ENCODE results near the gene PLCL1. TPM values are rescaled to one million over a fixed set of nuclear protein-coding genes. Genes with fewer than 3 reads are reported as not detected.

PLCL1 gene
- total and polyA plus RNA-seq, 10 of the 15 experiments (the other 5 are each of a cell fraction or from before 2014, with no cell fraction given) = 0.03 to 1.5 (median 0.22) TPM

- RAD21 ChIA-PET (ENCODE audit: unreplicated experiment) = no interaction called here
- POLR2A ChIA-PET = interaction anchor here (0.8 kb wide), 1 partner anchor 9 kb away, joined by 3 read pairs; no protein-coding TSS in a partner anchor
- CTCF ChIA-PET = interaction anchor here (1.3 kb wide), 1 partner anchor 140 kb away, joined by 3 read pairs; no protein-coding TSS in a partner anchor
- TF ChIP-seq TCF7 (IDR thresholded peaks at IDR 0.05; ENCODE audit: borderline replicate concordance) (no peak), ZNF622 (IDR thresholded peaks at IDR 0.05) (no peak), MXI1 (IDR thresholded peaks at IDR 0.05; ENCODE audit: low read depth, low read length) (no peak), ZNF384 (IDR thresholded peaks at IDR 0.05; ENCODE audit: borderline replicate concordance, low read depth, low read length) (no peak), FOS (IDR thresholded peaks at IDR 0.05; ENCODE audit: borderline replicate concordance, extremely low read depth, insufficient read length) (no peak), SREBF1 (IDR thresholded peaks at IDR 0.05; ENCODE audit: low read length) (no peak), TARDBP (IDR thresholded peaks at IDR 0.05; ENCODE audit: borderline replicate concordance) (no peak), ZBTB4 (CRISPR knock-in tag; IDR thresholded peaks at IDR 0.05) (no peak), PKNOX1 (IDR thresholded peaks at IDR 0.05) (no peak), KDM1A (IDR thresholded peaks at IDR 0.05; ENCODE audit: borderline replicate concordance) (no peak)
- TF ChIP-seq, protein P1, sequence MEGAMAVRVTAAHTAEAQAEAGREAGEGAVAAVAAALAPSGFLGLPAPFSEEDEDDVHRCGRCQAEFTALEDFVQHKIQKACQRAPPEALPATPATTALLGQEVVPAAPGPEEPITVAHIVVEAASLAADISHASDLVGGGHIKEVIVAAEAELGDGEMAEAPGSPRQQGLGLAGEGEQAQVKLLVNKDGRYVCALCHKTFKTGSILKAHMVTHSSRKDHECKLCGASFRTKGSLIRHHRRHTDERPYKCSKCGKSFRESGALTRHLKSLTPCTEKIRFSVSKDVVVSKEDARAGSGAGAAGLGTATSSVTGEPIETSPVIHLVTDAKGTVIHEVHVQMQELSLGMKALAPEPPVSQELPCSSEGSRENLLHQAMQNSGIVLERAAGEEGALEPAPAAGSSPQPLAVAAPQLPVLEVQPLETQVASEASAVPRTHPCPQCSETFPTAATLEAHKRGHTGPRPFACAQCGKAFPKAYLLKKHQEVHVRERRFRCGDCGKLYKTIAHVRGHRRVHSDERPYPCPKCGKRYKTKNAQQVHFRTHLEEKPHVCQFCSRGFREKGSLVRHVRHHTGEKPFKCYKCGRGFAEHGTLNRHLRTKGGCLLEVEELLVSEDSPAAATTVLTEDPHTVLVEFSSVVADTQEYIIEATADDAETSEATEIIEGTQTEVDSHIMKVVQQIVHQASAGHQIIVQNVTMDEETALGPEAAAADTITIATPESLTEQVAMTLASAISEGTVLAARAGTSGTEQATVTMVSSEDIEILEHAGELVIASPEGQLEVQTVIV (IDR thresholded peaks at IDR 0.05; ENCODE audit: borderline replicate concordance, partially characterized antibody) = no peak
- TF ChIP-seq, protein P2, sequence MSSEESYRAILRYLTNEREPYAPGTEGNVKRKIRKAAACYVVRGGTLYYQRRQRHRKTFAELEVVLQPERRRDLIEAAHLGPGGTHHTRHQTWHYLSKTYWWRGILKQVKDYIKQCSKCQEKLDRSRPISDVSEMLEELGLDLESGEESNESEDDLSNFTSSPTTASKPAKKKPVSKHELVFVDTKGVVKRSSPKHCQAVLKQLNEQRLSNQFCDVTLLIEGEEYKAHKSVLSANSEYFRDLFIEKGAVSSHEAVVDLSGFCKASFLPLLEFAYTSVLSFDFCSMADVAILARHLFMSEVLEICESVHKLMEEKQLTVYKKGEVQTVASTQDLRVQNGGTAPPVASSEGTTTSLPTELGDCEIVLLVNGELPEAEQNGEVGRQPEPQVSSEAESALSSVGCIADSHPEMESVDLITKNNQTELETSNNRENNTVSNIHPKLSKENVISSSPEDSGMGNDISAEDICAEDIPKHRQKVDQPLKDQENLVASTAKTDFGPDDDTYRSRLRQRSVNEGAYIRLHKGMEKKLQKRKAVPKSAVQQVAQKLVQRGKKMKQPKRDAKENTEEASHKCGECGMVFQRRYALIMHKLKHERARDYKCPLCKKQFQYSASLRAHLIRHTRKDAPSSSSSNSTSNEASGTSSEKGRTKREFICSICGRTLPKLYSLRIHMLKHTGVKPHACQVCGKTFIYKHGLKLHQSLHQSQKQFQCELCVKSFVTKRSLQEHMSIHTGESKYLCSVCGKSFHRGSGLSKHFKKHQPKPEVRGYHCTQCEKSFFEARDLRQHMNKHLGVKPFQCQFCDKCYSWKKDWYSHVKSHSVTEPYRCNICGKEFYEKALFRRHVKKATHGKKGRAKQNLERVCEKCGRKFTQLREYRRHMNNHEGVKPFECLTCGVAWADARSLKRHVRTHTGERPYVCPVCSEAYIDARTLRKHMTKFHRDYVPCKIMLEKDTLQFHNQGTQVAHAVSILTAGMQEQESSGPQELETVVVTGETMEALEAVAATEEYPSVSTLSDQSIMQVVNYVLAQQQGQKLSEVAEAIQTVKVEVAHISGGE (CRISPR knock-in tag; IDR thresholded peaks at IDR 0.05) = no peak
These were observed 148.3 kb downstream of the PLCL1 start for GRCh38 chr2:197952540-197953202.

More at GRCh38 chr2:197952540-197953202, 148.3 kb downstream of the PLCL1 start:
- H3K79me2 ChIP-seq (ENCODE audit: control insufficient read depth, insufficient read depth, low read length) = no peaks in the 10 kb centered on the region
- peak; percentile 24 for DNase-seq (ENCODE audit: low read depth, low spot score)
- intact Hi-C loops (cut with micrococcal nuclease; ENCODE audit: unreplicated experiment) (no loop called here), in situ Hi-C loops (cut with MboI) (no loop called here)
- no peak overlapping the region for H3K9ac ChIP-seq (ENCODE audit: control insufficient read depth, insufficient read depth, low read length)
- H3K4me2 ChIP-seq (ENCODE audit: control insufficient read depth, insufficient read depth) = no peak overlapping the region
- peak overlapping the region; percentile 52 for H2AFZ ChIP-seq (ENCODE audit: control insufficient read depth, low read depth, low read length)
- H3K27me3 ChIP-seq (replicated peaks in 1 of 2; ENCODE audit: control insufficient read depth in 2 of 2, insufficient read depth in 2 of 2, low read length in 1 of 2) = no peaks in the 10 kb centered on the region
- H3K4me1 ChIP-seq (ENCODE audit: control insufficient read depth, insufficient read depth, low read length) = no peaks in the 10 kb centered on the region
- no peaks in the 10 kb centered on the region for H4K20me1 ChIP-seq (ENCODE audit: control insufficient read depth, insufficient read depth)
- no peaks in the 10 kb centered on the region for H3K36me3 ChIP-seq (ENCODE audit: control insufficient read depth in 2 of 2, insufficient read depth in 2 of 2, low read length in 1 of 2)
- peak; percentile 90 for ATAC-seq
- H3K9me3 ChIP-seq (replicated peaks; ENCODE audit: control insufficient read depth, insufficient read depth, low read length) = peaks cover 5% of the 10 kb centered on the region; the same call in 2 of the 3 replicates
- 34% methylated on average over 5 of the region's 5 CpGs for WGBS (ENCODE audit: insufficient coverage, insufficient replicate concordance, low lambda C conversion rate, missing lambda C conversion rate)
- H3K4me3 ChIP-seq = no peak overlapping the region
- no peak for FAIRE-seq
- SMC1A ChIA-PET (ENCODE audit: uncharacterized antibody, unreplicated experiment) = interaction anchor here (0.8 to 2.6 kb wide), 4 partner anchors 8 to 90 kb away, joined by 3 to 12 read pairs (median 5); no protein-coding TSS in a partner anchor
- no peak overlapping the region for H3K27ac ChIP-seq (ENCODE audit: control insufficient read depth, insufficient read depth)
- BruUV-seq (replicated peaks) = no TSS peak
